HG03280 (cell line): Measurements from ENCODE around the gene ABCB9.

Experiments
- ATAC-seq: cut with Tn5 transposase; IDR thresholded peaks from one replicate; pipeline ENCODE4 v1.9.1; 2021; ENCODE audit warnings: mild to moderate bottlenecking, moderate library complexity; ENCODE audit not compliant: unreplicated experiment

Gene ABCB9

DNA sequence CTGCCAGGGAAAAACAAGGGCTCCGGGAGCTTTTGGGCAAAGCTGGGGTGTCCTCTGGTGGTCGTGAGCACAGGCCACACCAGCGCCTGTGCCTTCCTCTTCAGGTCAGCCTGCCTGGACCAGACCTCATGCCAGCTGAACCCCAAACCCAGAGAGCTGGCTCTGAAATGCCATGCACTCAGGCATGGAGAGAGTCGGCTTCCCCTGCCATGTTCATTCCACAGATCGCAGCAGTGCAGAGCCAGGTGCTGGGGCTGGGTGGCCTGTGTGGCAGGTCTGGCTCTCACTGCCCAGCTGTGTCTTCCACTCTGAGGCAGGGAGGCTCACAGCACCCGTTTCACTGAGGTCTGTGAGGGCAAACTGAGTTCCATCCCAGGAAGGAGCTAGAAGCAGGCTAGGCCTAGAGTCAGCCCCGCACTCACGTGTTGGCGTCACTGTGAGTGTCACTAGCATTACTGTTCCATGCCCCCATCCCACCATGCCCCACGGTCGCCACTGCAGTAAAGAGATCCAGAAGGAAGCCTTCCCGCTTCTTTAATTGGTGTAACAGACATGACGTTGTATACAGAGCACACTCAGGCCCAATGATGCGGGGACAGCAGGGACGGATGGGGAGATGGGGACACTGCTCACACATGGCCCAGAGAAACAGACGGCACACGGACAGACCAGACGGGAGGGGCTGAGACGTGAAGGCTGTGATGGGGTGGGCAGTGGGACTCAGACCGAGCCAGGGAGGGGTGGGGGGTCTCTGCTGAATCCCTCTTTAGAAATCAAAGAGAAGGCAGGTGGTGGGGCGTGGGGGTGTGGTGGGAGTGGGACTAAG lies 16.9 kb upstream of the ABCB9 start:
- no peak for ATAC-seq

DNA sequence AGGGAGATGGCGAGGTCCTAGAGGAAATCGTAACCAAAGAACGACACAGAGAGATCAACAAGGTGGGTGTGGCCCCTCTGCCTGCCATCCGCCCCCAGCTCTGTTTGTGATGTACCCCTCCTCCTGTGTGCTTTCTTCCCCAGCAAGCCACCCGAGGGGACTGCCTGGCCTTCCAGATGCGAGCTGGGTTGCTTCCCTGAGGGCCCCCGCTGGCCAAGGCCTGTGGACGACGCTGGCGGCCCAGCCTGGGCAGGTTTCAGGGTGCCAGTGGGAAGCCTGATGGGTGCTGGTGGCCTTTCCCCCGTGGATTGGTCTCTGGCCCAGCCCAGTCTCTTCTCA lies 16.2 kb upstream of the ABCB9 start:
- ATAC-seq = no peak

DNA sequence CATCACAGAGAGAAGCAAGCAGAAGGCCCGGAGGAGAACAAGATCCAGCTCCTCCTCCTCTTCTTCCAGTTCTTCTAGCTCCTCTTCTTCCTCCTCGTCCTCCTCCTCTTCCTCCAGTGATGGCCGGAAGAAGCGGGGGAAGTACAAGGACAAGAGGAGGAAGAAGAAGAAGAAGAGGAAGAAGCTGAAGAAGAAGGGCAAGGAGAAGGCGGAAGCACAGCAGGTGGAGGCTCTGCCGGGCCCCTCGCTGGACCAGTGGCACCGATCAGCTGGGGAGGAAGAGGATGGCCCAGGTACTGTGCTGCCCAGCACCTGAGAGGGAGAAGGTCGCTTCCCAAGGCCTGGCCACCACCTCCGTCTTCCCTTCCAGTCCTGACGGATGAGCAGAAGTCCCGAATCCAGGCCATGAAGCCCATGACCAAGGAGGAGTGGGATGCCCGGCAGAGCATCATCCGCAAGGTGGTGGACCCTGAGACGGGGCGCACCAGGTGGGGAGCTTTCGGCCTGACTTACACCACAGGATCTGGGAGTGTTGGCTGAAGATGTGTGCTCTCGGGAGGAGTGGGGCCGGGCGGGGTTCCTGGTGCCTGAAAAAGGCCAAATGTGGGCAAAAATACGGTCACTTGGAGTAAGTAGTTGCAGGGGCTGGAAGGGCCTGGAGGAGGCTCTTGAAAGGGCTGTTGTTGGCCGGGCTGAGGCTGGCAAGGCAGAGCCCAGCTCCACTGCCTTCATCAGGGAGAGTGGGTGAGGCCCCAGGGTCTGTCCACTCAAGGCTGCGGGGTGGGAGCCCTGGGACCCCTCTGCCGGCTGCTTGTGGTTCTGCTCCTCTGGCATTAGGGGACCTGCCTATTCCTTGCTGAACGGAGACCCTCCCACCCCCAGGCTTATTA lies 15.6 kb upstream of the ABCB9 start:
- no peak for ATAC-seq

DNA sequence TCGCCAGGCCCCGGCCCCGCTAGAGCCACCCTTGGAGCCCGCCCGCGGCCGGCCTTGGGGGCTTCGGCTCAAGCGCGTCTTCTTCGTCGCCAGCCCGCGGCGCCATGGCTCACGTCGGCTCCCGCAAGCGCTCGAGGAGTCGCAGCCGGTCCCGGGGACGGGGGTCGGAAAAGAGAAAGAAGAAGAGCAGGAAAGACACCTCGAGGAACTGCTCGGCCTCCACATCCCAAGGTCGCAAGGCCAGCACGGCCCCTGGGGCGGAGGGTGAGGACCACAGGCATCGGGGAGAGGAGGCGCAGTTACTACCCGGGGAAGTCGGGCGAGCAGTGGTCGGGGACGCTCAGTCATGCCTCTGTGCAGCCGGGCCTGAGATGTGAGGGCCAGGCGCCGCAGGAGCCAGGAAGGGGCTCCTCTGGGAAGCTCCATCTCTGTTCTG lies 14.8 kb upstream of the ABCB9 start:
- peak; percentile 21 for ATAC-seq

DNA sequence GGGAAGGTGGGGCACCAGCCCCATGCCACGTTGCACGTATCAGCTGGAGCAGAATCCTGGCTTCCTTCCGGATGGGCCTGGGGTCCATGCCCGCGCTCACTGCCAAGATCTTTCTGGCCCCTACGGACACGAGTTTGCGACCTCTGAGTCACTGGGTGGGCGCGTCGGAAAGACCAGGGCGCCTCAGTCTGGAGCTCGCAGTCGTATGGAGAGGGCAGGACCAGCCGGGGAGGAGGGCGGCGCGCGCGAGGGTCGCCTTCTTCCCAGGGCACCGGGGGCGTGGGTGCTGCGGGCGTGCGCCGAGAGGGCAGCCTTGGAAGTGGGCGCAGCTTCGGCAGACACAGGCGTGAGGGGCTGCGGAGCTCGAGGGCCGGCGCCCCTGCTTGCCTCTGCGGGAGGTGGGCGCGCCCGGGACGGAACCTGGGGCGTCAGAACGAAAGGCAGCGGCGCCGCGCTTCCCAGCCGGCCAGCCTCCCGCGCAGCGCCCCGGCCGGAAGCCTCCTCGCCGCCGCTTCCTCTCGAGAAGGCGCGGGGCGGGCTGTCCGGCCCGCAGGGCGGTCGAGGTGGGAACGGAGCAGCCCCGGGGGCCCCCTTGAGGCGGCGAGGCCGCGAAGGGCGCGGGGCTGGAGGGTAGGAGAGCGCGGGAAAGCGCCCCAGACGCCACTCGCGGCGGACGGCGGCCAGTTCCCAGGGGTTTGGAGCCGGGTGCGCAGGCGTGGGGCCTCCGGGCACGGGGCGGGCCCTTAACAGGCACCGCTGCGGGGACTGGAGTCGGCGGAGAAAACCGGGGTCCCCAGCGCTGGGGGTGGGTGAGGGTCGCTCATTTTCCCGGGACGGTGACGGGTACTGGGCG lies 14.1 kb upstream of the ABCB9 start, which contains the start of gene ARL6IP4:
TSS of gene ARL6IP4 (plus strand) at position 499 of the 853 bp plus-strand sequence. CDS start 459 bp downstream, outside the sequence.
- ATAC-seq = peak; percentile 61

DNA sequence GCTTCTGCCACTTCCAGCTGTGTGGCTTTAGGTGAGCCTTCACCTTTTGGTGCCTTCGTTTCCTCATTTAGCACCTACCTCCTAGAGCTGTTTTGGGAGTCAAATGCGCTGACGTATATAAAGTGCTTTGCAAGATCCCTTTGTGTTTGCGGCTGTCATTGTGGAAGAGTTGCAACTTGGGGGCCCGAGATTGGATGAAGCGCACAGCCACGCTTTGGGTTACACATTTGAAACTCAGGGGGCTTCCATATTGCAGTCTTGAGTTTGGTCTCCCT lies 13.6 kb upstream of the ABCB9 start:
- no peak for ATAC-seq

DNA sequence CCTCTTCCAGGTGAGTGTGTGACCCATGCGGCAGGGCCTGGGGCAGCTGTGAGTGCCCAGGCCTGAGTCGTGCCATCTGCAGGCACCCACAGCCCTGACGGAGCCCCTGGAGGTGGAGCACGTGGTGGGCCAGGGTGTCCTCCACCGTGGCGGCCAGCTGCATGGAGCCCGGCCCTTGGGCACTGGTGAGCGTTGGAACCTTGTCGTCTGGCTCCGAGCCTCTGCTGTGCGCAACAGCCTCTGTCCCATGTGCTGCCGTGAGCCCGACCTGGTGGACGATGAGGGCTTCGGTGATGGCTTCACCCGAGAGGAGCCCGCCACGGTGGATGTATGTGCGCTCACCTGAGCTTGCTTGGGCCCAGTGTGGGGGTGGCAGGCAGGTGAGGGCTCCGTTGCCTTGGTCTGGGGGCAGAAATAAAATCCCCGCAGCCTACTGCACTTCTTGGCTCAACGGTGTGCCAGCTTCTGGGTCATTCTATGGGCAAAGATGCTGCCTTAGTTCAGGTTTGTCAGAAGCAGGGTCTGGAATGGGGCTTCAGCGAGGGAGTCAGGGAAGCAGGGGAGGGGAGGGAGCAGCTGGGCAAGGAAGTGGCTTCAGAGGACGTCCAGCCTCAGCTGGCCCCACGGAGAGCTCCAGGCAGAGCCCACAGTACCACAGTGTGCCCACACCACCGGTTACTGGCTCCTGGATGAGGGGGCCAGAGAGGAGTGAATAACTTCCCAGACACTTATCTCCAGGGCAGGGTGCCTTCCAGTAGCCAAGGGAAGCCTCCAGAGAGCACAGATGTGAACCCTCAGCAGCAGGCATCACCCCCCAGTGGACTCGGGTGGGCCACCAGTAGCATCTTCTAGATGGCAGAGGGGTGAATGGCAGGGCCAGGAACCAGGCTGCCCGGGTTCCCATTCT lies 13.0 kb upstream of the ABCB9 start:
- no peak for ATAC-seq

DNA sequence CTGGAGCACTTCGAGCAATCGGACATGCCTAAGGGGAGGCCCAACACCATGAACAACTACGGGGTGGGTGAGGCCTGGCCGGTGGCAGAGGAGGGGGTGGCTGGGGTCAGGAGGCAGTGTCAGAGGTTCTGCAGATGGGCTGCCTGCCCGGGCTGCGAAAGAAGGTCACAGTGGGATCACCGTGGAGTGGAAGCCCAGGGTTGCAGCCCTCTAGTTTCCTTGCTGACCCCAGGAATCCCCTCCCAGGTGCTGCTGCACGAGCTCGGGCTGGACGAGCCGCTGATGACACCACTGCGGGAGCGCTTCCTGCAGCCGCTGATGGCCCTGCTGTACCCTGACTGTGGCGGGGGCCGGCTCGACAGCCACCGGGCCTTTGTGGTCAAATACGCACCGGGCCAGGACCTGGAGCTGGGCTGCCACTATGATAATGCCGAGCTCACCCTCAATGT lies 12.3 kb upstream of the ABCB9 start:
- ATAC-seq = no peak

DNA sequence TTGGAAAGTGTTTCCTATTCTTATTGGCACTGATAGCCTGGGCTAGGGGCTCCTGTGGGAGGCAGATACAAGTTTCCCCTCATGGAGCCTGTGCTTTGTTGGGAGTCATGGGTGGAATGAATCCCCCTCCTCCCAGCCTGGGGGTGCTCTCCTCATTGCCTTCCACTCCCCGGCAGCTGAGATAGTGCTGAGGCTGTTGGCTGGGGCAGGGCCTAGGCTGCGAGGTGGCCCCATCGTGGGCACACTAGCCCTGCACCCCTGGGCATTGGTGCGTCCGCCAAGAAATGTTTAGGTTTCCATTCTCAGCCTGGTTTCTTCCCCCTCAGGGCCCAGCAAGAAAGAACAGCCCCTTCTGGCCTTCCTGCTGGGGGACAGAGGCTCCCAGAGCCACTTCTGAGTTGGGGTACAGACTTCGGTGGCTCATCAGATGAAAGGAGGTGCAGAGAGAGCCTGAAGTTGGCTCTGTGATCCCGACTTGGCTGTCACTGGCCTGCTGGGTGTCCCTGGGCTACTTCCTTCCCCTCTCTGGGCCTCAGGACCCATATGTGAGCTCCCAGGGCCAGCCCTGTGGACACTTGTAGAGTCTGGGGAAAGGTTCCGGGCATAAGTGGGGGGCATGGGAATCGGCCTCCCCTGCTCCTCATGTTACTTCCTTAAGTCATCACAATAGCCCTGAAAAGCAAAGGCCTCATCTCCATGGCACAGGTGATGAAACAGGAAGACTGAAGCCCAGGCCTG lies 11.6 kb upstream of the ABCB9 start:
- no peak for ATAC-seq

DNA sequence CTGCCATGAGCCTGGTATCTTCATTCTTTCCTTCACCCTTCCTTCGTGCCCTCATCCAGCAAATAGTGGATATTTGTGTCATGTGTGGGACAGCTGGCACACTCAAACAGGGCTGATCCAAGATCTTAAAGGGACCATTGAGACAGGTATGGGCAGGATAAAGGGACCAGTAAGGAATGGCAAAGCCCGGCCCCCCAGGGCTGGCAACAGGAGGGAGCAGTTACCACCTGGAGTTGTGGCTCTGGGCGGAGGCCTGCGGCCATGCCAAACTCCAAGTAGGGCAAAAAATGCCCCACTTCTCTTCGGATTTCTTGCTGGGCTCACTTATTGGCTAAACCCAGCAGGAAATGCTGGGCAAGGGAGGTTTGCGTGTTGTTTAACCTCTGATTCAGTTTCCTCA lies 10.9 kb upstream of the ABCB9 start:
- ATAC-seq = no peak

DNA sequence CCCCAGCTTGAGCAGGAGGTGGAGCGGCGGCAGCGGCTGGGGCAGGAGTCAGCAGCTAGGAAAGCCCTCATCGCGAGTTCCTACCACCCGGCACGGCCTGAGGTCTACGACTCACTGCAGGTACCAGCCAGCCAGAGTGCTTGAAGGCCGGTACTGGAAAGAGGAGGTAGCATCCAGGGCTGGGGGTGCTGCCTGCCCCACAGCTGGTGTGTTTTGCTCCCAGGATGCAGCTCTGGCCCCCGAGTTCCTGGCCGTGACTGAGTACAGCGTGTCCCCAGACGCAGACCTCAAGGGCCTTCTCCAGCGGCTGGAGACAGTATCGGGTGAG lies 10.3 kb upstream of the ABCB9 start:
- no peak for ATAC-seq

DNA sequence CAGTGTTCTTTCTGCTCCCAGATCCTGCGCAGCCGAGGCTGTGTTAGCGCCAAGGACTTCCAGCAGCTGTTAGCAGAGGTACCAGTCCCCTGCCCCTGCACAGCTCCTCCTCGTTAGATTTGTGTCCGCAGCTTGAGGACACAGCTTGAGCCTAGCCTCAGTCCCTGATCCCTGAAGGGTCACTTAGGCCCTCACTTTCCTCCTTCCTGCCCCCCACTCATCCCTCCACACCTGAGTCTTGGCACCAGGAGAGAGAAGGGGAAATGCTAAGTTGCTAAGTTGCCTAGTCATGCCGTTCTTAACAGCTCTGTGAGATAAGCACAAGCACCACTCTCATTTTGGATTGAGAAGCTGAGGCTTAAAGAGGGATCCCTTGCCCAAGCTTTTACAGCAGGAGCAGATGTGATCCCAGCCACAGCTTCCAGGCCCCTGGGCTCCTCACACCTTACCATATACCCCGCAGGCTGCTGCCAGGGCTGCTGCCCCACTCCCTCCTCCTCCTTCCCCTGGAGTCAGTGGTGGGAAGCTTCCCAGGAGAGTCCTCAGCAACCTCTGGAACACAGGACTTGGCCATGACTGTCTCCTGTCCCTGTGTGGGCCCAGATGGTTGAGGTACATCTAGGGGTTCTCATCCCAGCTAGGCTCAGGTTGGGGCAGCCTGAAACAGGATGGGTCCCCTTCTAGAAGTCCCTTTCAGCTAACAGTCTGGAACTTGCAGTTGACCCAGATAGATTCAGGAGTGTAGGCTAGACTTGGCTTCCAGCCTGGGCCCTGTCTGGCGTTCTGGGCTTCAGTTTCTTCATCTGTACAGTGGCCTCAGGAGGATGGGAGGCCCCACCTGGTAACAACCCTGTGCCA lies 9.8 kb upstream of the ABCB9 start:
- ATAC-seq = no peak

DNA sequence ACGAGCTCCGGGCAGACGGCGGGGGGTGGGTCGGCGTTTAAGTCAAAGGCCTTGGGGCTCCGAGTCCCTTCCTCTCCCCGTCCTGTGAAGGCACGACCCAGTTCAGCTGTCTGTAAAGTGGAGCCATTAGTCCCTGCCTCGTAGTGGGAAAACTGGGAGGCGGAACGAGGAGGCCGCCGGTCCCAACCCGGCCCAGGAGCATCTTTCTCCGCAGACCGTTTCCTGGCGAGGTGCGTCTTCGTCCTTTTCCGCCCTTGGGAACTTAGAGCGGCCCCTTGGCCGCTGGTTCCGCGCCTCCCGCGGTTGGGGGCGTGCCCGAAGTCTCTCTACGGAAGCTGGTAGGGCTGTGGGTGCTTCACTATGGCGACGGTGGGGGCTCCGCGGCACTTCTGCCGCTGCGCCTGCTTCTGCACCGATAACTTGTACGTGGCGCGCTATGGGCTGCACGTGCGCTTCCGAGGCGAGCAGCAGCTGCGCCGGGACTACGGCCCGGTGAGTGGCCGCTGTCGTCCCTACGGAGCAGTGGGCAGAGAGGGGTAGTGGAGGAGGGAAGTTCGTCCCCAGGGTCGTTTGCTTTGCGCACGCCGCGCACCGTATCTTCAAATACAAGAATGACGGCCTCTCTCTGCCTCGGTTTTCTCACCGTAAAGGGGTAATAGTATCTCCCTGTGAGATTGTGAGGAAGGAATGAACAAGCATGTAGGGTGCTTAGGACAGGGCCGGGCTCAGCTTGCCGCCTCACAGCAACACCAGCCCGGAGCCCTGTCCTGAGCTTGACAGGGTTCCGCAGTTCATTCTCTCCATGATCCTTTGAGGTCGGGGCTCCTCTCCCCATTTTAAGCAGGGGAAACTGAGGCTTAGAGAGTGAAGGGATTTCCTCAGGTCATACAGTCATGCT lies 8.9 kb upstream of the ABCB9 start, which contains the start of gene OGFOD2:
TSS of gene OGFOD2 (plus strand) at position 353 of the 898 bp plus-strand sequence. CDS start at position 361, 8 bp downstream.
- peak; percentile 81 for ATAC-seq

DNA sequence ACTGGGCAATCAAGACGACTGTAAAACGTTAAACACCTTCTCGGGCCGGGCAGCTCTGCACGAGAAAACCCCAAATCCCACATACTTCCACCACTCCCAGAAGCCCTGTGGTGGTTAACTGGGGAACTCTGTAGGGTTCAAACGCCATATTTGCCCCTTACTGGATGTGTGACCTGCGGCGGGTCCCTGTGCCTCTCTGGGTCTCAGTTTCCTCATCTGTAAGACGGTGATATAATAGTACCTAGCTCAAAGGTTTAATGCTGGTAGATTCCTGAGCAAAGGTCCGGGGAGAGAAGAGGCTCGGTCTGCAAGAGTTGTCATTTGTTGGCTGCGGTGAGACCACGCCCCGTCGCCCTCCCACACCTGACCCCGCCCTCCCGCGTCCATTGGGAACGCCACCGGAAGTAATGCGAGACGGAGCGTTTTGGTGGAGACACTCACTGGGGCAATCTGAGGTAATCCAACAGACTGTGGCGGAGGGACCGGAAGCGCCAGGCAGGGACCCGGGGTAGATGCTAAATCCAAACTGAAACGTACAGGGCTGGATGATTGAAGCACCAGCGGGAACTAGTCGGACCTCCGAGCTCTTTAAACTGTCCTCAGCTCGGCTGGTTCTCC lies 8.1 kb upstream of the ABCB9 start:
- ATAC-seq = peak; percentile 77

DNA sequence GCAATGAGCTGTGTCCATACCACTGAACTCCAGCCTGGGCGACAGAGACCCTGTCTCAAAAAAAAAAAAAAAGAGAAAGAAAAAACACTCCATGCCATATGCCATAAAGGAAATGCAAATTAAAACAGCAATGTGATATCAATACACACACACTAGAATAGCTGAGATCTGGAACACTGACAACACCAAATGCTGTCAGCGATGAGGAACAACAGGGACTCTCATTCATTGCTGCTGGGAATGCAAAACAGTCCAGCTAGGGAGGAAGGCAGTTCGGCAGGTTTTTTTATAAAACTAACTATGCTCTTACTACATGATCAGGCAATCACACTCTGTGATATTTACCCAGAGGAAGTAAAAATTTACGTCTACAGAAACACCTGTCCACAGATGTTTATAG lies 3.4 kb upstream of the ABCB9 start:
- no peak for ATAC-seq

DNA sequence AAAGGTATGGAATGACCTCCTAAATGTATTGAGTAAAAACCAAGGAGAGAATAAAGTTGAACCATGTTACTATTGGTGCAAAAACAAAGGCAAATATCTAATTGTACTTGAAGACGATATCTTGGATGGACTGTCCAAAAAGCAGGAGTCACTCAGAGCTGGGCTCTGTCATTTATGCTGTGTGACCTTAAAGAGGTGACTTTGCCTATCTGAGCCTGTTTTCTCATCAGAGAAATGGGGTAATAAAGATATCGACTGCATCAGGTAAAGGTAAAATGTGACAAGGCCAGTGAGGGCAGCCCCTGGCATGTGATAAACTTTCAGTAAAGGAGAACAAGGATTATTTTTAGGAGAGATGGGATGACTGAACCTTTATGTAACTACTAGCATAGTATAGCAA lies 1.8 kb upstream of the ABCB9 start:
- ATAC-seq = no peak
